OCI-LY7 (cell line): ENCODE measurements around the gene ZNF335. TPM values are rescaled to one million over a fixed set of nuclear protein-coding genes. Genes with fewer than 3 reads are reported as not detected.

ENCODE experiments used
- BruUV-seq: library from RNA; stranded (reverse); fragments of 400-500 nt; replicated peaks from 2 replicates; lab custom pipeline; 2021; lab: Mats Ljungman, UMichigan
- CTCF ChIA-PET: fragments of 300-600 bp; sonication (Branson Sonifier 250); formaldehyde crosslinking; loops from one replicate; lab custom pipeline; 2022; ENCODE audit warnings: antibody characterized with exemption; ENCODE audit not compliant: unreplicated experiment; lab: Charles Lee
- POLR2A ChIA-PET: fragments of 300-600 bp; sonication (Branson Sonifier 250); formaldehyde crosslinking; loops from one replicate; lab custom pipeline; 2022; ENCODE audit warnings: antibody characterized with exemption; lab: Charles Lee
- DNase-seq: peaks from one replicate; pipeline ENCODE4 v3.0.0-alpha.2; 2015; ENCODE audit warnings: low spot score
- H2AFZ ChIP-seq: fragments of 200-600 bp; sonication (generic), shearing (Covaris generic); 2 replicates; pipeline ENCODE4 v1.6.1; 2014; ENCODE audit warnings: mild to moderate bottlenecking, antibody characterized with exemption, low read length, moderate library complexity
- H3K27ac ChIP-seq: fragments of 200-600 bp; sonication (generic); 2 replicates; pipeline ENCODE4 v1.5.1; 2014; ENCODE audit warnings: mixed run types, low read depth, mild to moderate bottlenecking, moderate library complexity, low read length, inconsistent platforms; ENCODE audit not compliant: poor library complexity, severe bottlenecking
- H3K36me3 ChIP-seq: fragments of 200-600 bp; sonication (generic); 2 replicates; pipeline ENCODE4 v1.6.1; 2014; ENCODE audit warnings: mild to moderate bottlenecking, antibody characterized with exemption, low read length, moderate library complexity, mixed read lengths; ENCODE audit not compliant: insufficient read depth
- H3K4me1 ChIP-seq: fragments of 200-600 bp; sonication (generic); 2 replicates; pipeline ENCODE4 v1.5.1; 2014; ENCODE audit warnings: mild to moderate bottlenecking, low read length; ENCODE audit not compliant: insufficient read depth, poor library complexity, severe bottlenecking
- H3K4me2 ChIP-seq: fragments of 200-600 bp; sonication (generic); 2 replicates; pipeline ENCODE4 v1.6.1; 2014; ENCODE audit warnings: mild to moderate bottlenecking, low read length
- H3K4me3 ChIP-seq: fragments of 200-600 bp; sonication (generic); 2 replicates; pipeline ENCODE4 v1.5.1; 2014; ENCODE audit warnings: mild to moderate bottlenecking, low read depth, low read length; ENCODE audit not compliant: poor library complexity, severe bottlenecking
- H3K79me2 ChIP-seq: fragments of 200-600 bp; sonication (generic); 2 replicates; pipeline ENCODE4 v1.6.1; 2016; ENCODE audit warnings: low read depth, mild to moderate bottlenecking, low read length, moderate library complexity, mixed read lengths; ENCODE audit not compliant: insufficient read depth
- H3K9me2 ChIP-seq: fragments of 200-600 bp; sonication (generic); 2 replicates; pipeline ENCODE4 v1.6.1; 2016; ENCODE audit warnings: mild to moderate bottlenecking, low read length, mixed read lengths; ENCODE audit not compliant: insufficient read depth
- H3K9me3 ChIP-seq: fragments of 200-600 bp; sonication (generic); 2 replicates; pipeline ENCODE4 v1.6.1; 2014; ENCODE audit warnings: mild to moderate bottlenecking, mixed run types, low read length, mixed read lengths
- H4K20me1 ChIP-seq: fragments of 200-600 bp; sonication (generic); 2 replicates; pipeline ENCODE4 v1.6.1; 2014; ENCODE audit warnings: mild to moderate bottlenecking, antibody characterized with exemption, low read length, moderate library complexity, mixed read lengths; ENCODE audit not compliant: insufficient read depth
- EZH2phosphoT487 ChIP-seq: fragments of 200-600 bp; sonication (generic); IDR thresholded peaks from 2 replicates; pipeline ENCODE4 v1.6.1; 2018; ENCODE audit warnings: low read depth, borderline replicate concordance, mild to moderate bottlenecking, mixed run types, antibody characterized with exemption, low read length, moderate library complexity, mixed read lengths
- intact Hi-C: fragments of 100-400 bp; cut with micrococcal nuclease; formaldehyde crosslinking; loops from one replicate; pipeline ENCODE4 v1.10.0; 2022; ENCODE audit not compliant: unreplicated experiment
- total RNA-seq, 2 experiments: library from RNA; depleted of rRNA in 1 of 2; stranded (reverse); fragments of >200 nt in 1 of 2; shearing (Covaris generic) in 1 of 2; gene quantifications; 2 replicates each; pipeline ENCODE4 v1.2.3, GENCODE V29; 2014 to 2022
- TF ChIP-seq, protein P1 (sequence below): fragments of 200-600 bp; sonication (generic); conservative IDR thresholded peaks from 2 replicates; pipeline ENCODE4 v1.5.1; 2014; ENCODE audit warnings: mild to moderate bottlenecking, antibody characterized with exemption, low read length, moderate library complexity, mixed read lengths

The ZNF335 gene
- total RNA-seq, 2 experiments from 2014 or later: 21.0 to 28.4 TPM

DNA sequence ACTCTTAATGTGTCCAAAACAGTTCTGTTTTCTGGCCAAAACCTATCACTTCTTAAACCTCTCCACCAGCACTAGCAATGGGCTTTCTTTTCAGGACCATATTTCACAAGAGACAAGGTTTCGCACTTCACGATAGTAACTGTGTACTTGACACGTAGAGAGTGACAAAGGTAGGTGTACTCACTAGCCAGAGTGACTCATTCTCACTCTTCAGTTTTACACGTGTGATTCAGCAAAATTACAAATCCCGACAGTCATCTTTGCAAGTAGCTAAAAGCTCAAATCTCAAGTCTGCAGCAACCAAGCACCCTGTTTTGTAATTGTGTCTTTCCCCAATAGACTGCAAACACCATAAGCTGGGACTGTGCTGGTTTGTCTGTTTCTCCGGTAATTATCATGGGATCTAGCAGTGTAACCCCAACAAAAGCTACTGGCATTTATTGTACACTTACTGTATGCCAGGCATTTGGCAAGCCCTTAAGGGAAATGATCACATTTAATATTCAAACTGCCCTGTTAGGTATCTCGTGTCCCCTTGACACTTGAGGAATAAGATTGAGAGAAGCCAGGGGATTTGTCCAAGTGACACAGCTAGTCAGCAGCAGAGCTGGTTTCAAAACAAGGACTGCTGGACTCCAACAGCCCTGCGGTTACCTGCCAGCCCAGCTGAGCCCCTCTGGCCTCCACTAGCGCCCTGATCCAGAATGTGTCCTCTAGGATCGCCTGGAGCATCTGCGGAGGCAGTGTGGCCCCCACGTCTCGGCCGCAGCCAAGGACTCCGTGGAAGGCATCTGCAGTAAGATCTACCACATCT lies 27.6 kb downstream of the ZNF335 start:
- Histone ChIP-seq H3K36me3 (peaks cover 91% of the 10 kb centered on the region), H3K79me2 (no peaks in the 10 kb centered on the region), H3K4me1 (no peaks in the 10 kb centered on the region), H3K4me2 (no peak overlapping the region), H3K27ac (no peak overlapping the region), H3K9me3 (no peaks in the 10 kb centered on the region), H4K20me1 (no peaks in the 10 kb centered on the region), H3K4me3 (no peak overlapping the region), H2AFZ (no peak overlapping the region), H3K9me2 (no peaks in the 10 kb centered on the region)
- no peak for DNase-seq
- TF ChIP-seq EZH2phosphoT487: no peak
- TF ChIP-seq, protein P1, sequence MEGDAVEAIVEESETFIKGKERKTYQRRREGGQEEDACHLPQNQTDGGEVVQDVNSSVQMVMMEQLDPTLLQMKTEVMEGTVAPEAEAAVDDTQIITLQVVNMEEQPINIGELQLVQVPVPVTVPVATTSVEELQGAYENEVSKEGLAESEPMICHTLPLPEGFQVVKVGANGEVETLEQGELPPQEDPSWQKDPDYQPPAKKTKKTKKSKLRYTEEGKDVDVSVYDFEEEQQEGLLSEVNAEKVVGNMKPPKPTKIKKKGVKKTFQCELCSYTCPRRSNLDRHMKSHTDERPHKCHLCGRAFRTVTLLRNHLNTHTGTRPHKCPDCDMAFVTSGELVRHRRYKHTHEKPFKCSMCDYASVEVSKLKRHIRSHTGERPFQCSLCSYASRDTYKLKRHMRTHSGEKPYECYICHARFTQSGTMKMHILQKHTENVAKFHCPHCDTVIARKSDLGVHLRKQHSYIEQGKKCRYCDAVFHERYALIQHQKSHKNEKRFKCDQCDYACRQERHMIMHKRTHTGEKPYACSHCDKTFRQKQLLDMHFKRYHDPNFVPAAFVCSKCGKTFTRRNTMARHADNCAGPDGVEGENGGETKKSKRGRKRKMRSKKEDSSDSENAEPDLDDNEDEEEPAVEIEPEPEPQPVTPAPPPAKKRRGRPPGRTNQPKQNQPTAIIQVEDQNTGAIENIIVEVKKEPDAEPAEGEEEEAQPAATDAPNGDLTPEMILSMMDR: no peak
- CTCF ChIA-PET: no interaction called here
- no TSS peak for BruUV-seq
- intact Hi-C loops: no loop called here
- POLR2A ChIA-PET: no interaction called here

DNA sequence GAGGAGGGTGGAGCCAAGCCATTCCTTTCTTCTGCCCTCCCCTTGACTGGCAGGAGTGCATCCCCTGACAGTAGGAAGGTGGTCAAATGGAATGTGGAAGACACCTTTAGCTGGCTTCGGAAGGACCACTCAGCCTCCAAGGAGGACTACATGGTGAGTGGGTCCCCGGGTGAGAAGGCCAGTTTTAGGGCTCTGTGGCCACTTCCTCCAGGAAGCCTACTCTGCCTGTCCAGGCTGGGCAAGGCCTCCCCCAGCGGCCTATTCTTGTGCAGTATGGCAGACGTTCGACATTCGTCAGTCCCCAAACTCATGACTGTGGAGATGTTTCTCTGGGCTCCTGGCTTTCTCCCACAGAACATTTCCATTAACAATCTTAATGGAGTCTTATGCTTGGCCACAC lies 28.4 kb downstream of the ZNF335 start:
- TF ChIP-seq EZH2phosphoT487: no peak
- TF ChIP-seq, protein P1: no peak
- ChIA-PET CTCF (no interaction called here), POLR2A (no interaction called here)
- no peak overlapping the region for H3K27ac ChIP-seq
- no TSS peak for BruUV-seq
- H3K36me3 ChIP-seq: peaks cover 91% of the 10 kb centered on the region
- no peak overlapping the region for H2AFZ ChIP-seq
- intact Hi-C loops: no loop called here
- H3K4me2 ChIP-seq: no peak overlapping the region
- no peaks in the 10 kb centered on the region for H3K4me1 ChIP-seq
- no peak overlapping the region for H3K4me3 ChIP-seq
- no peaks in the 10 kb centered on the region for H3K79me2 ChIP-seq
- no peaks in the 10 kb centered on the region for H3K9me2 ChIP-seq
- H4K20me1 ChIP-seq: no peaks in the 10 kb centered on the region
- no peak for DNase-seq
- H3K9me3 ChIP-seq: no peaks in the 10 kb centered on the region

DNA sequence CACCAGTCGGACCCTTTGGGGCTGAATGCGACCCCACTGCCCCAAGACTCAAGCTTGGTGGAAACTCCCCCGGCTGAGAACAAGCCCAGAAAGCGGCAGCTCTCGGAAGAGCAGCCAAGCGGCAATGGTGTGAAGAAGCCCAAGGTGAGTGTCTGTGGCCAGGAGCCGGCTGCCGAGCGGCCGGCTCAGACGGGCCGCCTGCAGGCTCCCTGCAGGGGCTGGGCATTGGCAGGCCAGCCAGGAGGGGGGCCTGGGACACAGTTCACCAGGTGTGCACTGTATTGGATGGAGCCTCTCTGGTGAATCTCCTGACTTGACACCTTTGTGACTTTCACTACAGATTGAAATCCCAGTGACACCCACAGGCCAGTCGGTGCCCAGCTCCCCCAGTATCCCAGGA lies 31.5 kb downstream of the ZNF335 start:
- Histone ChIP-seq H3K4me3 (no peak overlapping the region), H3K27ac (no peak overlapping the region), H2AFZ (no peak overlapping the region), H3K36me3 (peaks cover 80% of the 10 kb centered on the region), H3K4me1 (no peaks in the 10 kb centered on the region), H4K20me1 (no peaks in the 10 kb centered on the region), H3K79me2 (peaks cover 20% of the 10 kb centered on the region), H3K4me2 (no peak overlapping the region), H3K9me3 (no peaks in the 10 kb centered on the region), H3K9me2 (no peaks in the 10 kb centered on the region)
- BruUV-seq: no TSS peak
- ChIA-PET CTCF (no interaction called here), POLR2A (no interaction called here)
- DNase-seq: no peak
- TF ChIP-seq EZH2phosphoT487: no peak
- TF ChIP-seq, protein P1: no peak
- intact Hi-C loops: no loop called here
